ENCODE data around the gene ZNF618.

- TF ChIP-seq CTCF (IDR thresholded peaks at IDR 0.05) (no peak), REST (IDR thresholded peaks at IDR 0.05; ENCODE audit: insufficient read depth in 1 of 2, low read depth in 2 of 2, low read length in 1 of 2) (no peak), SIN3A (IDR thresholded peaks at IDR 0.05; ENCODE audit: borderline replicate concordance, insufficient read depth, low read depth, low read length) (no peak)
These were observed 2.2 kb upstream of the ZNF618 start for GRCh38 chr9:113873926-113874325.

Measured in Panc1 (cell line).